OCI-LY7 (cell line): ENCODE results near the gene LIN28B.

Experiments
- EZH2phosphoT487 ChIP-seq: fragments of 200-600 bp; sonication (generic); IDR thresholded peaks from 2 replicates; pipeline ENCODE4 v1.6.1; 2018; ENCODE audit warnings: low read depth, borderline replicate concordance, mild to moderate bottlenecking, mixed run types, antibody characterized with exemption, low read length, moderate library complexity, mixed read lengths
- TF ChIP-seq, protein P1 (sequence below): fragments of 200-600 bp; sonication (generic); conservative IDR thresholded peaks from 2 replicates; pipeline ENCODE4 v1.5.1; 2014; ENCODE audit warnings: mild to moderate bottlenecking, antibody characterized with exemption, low read length, moderate library complexity, mixed read lengths

DNA sequence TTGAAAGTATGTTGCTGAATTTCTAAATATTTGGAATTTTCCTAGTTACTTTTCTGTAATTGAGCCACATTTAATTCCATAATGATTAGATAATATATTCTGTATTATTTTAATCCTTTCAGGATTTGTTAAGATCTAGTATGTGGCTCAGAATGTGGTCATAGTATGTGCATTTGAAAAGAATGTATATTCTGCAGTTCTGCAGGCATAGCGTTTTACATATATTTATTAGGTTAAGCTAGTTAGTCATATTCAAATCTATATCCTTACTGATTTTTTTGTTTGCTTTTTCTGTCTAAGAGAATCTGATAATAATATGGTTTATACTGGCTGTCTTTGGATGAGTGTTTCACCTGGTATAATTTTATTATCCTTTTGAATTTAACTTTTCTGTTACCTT, 33.2 kb downstream of the LIN28B start:
- TF ChIP-seq, protein P1, sequence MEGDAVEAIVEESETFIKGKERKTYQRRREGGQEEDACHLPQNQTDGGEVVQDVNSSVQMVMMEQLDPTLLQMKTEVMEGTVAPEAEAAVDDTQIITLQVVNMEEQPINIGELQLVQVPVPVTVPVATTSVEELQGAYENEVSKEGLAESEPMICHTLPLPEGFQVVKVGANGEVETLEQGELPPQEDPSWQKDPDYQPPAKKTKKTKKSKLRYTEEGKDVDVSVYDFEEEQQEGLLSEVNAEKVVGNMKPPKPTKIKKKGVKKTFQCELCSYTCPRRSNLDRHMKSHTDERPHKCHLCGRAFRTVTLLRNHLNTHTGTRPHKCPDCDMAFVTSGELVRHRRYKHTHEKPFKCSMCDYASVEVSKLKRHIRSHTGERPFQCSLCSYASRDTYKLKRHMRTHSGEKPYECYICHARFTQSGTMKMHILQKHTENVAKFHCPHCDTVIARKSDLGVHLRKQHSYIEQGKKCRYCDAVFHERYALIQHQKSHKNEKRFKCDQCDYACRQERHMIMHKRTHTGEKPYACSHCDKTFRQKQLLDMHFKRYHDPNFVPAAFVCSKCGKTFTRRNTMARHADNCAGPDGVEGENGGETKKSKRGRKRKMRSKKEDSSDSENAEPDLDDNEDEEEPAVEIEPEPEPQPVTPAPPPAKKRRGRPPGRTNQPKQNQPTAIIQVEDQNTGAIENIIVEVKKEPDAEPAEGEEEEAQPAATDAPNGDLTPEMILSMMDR, result no peak
- TF ChIP-seq EZH2phosphoT487, result no peak
